ENCODE results near the gene PHF23. TPM values are rescaled to one million over a fixed set of nuclear protein-coding genes. Genes with fewer than 3 reads are reported as not detected.

PHF23 gene
- total RNA-seq, 1 experiment from 2014 or later = 45.8 TPM

GRCh38 chr17:7280519-7281073 is 41.3 kb upstream of the PHF23 start (continued):
- TF ChIP-seq ATF1 (CRISPR knock-in tag; IDR thresholded peaks at IDR 0.05) = no peak
- TF ChIP-seq TCF7 (CRISPR knock-in tag; IDR thresholded peaks at IDR 0.05; ENCODE audit: low read depth) = no peak
- no peak for TF ChIP-seq ZNF317 (CRISPR knock-in tag; IDR thresholded peaks at IDR 0.05; ENCODE audit: borderline replicate concordance, low read depth)
- peak; percentile 65 for TF ChIP-seq MYBL2 (CRISPR knock-in tag; IDR thresholded peaks at IDR 0.05)
- peak; percentile 90; the same call in 1 of the 2 replicates for TF ChIP-seq TEAD1 (CRISPR knock-in tag; IDR thresholded peaks at IDR 0.05)
- TF ChIP-seq GABPB1 (CRISPR knock-in tag; IDR thresholded peaks at IDR 0.05) = no peak
- TF ChIP-seq, protein P1, sequence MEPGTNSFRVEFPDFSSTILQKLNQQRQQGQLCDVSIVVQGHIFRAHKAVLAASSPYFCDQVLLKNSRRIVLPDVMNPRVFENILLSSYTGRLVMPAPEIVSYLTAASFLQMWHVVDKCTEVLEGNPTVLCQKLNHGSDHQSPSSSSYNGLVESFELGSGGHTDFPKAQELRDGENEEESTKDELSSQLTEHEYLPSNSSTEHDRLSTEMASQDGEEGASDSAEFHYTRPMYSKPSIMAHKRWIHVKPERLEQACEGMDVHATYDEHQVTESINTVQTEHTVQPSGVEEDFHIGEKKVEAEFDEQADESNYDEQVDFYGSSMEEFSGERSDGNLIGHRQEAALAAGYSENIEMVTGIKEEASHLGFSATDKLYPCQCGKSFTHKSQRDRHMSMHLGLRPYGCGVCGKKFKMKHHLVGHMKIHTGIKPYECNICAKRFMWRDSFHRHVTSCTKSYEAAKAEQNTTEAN (CRISPR knock-in tag; IDR thresholded peaks at IDR 0.05) = 0 out of 2 replicates have a peak, but pooled peaks have one; percentile 86
- TF ChIP-seq ZNF423 (CRISPR knock-in tag; IDR thresholded peaks at IDR 0.05) = no peak
- peak; percentile 46; the same call in 1 of the 2 replicates for TF ChIP-seq FOXP1 (CRISPR knock-in tag; IDR thresholded peaks at IDR 0.05; ENCODE audit: borderline replicate concordance)
- no peak for TF ChIP-seq ESRRA (CRISPR knock-in tag; IDR thresholded peaks at IDR 0.05; ENCODE audit: borderline replicate concordance)

- no peaks in the 10 kb centered on the region for H3K9me3 Mint-ChIP-seq
- POLR2A ChIA-PET = interaction anchor here (0.7 to 1.9 kb wide), 3 partner anchors 17 to 57 kb away, joined by 4 to 6 read pairs (median 4); partner anchors contain the start of gene CLDN7
- CTCF ChIA-PET = interaction anchor here (0.7 to 3.4 kb wide), 9 partner anchors 12 to 408 kb away, joined by 3 to 61 read pairs (median 6); partner anchors contain the start of genes NEURL4 and TP53
- TF ChIP-seq, protein P2, sequence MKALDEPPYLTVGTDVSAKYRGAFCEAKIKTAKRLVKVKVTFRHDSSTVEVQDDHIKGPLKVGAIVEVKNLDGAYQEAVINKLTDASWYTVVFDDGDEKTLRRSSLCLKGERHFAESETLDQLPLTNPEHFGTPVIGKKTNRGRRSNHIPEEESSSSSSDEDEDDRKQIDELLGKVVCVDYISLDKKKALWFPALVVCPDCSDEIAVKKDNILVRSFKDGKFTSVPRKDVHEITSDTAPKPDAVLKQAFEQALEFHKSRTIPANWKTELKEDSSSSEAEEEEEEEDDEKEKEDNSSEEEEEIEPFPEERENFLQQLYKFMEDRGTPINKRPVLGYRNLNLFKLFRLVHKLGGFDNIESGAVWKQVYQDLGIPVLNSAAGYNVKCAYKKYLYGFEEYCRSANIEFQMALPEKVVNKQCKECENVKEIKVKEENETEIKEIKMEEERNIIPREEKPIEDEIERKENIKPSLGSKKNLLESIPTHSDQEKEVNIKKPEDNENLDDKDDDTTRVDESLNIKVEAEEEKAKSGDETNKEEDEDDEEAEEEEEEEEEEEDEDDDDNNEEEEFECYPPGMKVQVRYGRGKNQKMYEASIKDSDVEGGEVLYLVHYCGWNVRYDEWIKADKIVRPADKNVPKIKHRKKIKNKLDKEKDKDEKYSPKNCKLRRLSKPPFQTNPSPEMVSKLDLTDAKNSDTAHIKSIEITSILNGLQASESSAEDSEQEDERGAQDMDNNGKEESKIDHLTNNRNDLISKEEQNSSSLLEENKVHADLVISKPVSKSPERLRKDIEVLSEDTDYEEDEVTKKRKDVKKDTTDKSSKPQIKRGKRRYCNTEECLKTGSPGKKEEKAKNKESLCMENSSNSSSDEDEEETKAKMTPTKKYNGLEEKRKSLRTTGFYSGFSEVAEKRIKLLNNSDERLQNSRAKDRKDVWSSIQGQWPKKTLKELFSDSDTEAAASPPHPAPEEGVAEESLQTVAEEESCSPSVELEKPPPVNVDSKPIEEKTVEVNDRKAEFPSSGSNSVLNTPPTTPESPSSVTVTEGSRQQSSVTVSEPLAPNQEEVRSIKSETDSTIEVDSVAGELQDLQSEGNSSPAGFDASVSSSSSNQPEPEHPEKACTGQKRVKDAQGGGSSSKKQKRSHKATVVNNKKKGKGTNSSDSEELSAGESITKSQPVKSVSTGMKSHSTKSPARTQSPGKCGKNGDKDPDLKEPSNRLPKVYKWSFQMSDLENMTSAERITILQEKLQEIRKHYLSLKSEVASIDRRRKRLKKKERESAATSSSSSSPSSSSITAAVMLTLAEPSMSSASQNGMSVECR (CRISPR knock-in tag; IDR thresholded peaks at IDR 0.05; ENCODE audit: borderline replicate concordance) = no peak
- no peak for TF ChIP-seq AFF4 (CRISPR knock-in tag; IDR thresholded peaks at IDR 0.05; ENCODE audit: borderline replicate concordance)
- TF ChIP-seq HMGA2 (CRISPR knock-in tag; IDR thresholded peaks at IDR 0.05) = no peak
- TF ChIP-seq E2F5 (CRISPR knock-in tag; IDR thresholded peaks at IDR 0.05) = no peak
- no peak for TF ChIP-seq ZNF263 (CRISPR knock-in tag; IDR thresholded peaks at IDR 0.05; ENCODE audit: low read depth)
- no peak for TF ChIP-seq ZNF317 (CRISPR knock-in tag; IDR thresholded peaks at IDR 0.05; ENCODE audit: borderline replicate concordance, low read depth)
- TF ChIP-seq, protein P3, sequence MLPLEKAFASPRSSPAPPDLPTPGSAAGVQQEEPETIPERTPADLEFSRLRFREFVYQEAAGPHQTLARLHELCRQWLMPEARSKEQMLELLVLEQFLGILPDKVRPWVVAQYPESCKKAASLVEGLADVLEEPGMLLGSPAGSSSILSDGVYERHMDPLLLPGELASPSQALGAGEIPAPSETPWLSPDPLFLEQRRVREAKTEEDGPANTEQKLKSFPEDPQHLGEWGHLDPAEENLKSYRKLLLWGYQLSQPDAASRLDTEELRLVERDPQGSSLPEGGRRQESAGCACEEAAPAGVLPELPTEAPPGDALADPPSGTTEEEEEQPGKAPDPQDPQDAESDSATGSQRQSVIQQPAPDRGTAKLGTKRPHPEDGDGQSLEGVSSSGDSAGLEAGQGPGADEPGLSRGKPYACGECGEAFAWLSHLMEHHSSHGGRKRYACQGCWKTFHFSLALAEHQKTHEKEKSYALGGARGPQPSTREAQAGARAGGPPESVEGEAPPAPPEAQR (CRISPR knock-in tag; IDR thresholded peaks at IDR 0.05) = no peak
- TF ChIP-seq IRF2 (CRISPR knock-in tag; IDR thresholded peaks at IDR 0.05; ENCODE audit: borderline replicate concordance, low read depth) = no peak
- no peak for TF ChIP-seq GRHL2 (CRISPR knock-in tag; IDR thresholded peaks at IDR 0.05; ENCODE audit: insufficient replicate concordance, severe bottlenecking)
- no peak for TF ChIP-seq ATF1 (CRISPR knock-in tag; IDR thresholded peaks at IDR 0.05)
- TF ChIP-seq, protein P4, sequence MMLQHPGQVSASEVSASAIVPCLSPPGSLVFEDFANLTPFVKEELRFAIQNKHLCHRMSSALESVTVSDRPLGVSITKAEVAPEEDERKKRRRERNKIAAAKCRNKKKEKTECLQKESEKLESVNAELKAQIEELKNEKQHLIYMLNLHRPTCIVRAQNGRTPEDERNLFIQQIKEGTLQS (CRISPR knock-in tag; conservative IDR thresholded peaks at IDR 0.05) = no peak
- TF ChIP-seq ZNF138 (CRISPR knock-in tag; conservative IDR thresholded peaks at IDR 0.05) = no peak
- TF ChIP-seq ZNF232 (CRISPR knock-in tag; IDR thresholded peaks at IDR 0.05) = no peak
- TF ChIP-seq, protein P5, sequence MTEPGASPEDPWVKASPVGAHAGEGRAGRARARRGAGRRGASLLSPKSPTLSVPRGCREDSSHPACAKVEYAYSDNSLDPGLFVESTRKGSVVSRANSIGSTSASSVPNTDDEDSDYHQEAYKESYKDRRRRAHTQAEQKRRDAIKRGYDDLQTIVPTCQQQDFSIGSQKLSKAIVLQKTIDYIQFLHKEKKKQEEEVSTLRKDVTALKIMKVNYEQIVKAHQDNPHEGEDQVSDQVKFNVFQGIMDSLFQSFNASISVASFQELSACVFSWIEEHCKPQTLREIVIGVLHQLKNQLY (CRISPR knock-in tag; IDR thresholded peaks at IDR 0.05) = no peak
- no peak for TF ChIP-seq SMAD4 (CRISPR knock-in tag; IDR thresholded peaks at IDR 0.05)
Observed at GRCh38 chr17:7279448-7279847, 40.2 kb upstream of the PHF23 start.

More at GRCh38 chr17:7279448-7279847, 40.2 kb upstream of the PHF23 start:
- Mint-ChIP-seq H3K36me3 (no peaks in the 10 kb centered on the region), H3K4me1 (peaks cover 20% of the 10 kb centered on the region), H3K27ac (no peak overlapping the region), H3K4me3 (no peak overlapping the region), H3K27me3 (ENCODE audit: low read depth) (peaks cover 21% of the 10 kb centered on the region)
- ATAC-seq = no peak
- DNase-seq (ENCODE audit: low spot score) = no peak
